ENCODE results near the gene MAD1L1.

MAD1L1 gene

GRCh38 chr7:2241580-2242540 lies 9.1 kb upstream of the MAD1L1 start, which contains the start of the genes MRM2 and NUDT1:
Gene MRM2, minus strand, starts transcription at chr7:2242205. Its CDS starts 36 bp downstream, at chr7:2242169.
Gene NUDT1, plus strand, starts transcription at chr7:2242226. Its CDS starts 2,349 bp downstream, at chr7:2244575.
- peak; percentile 63 for DNase-seq

- no peak for DNase-seq
These were observed 6.5 kb upstream of the MAD1L1 start for GRCh38 chr7:2239242-2239641.

GRCh38 chr7:2237109-2237602 lies 4.4 kb upstream of the MAD1L1 start:
- DNase-seq, result no peak

- no peak for DNase-seq
These were observed 1.2 kb upstream of the MAD1L1 start for GRCh38 chr7:2233926-2234325.

- no peak for DNase-seq
These were observed 566 bp downstream of the MAD1L1 start for GRCh38 chr7:2231992-2232765.

GRCh38 chr7:2230882-2231281 lies 1.9 kb downstream of the MAD1L1 start:
- no peak for DNase-seq

- DNase-seq, result no peak
These were observed 2.5 kb downstream of the MAD1L1 start for GRCh38 chr7:2230226-2230625.

- DNase-seq, result no peak
These were observed 3.3 kb downstream of the MAD1L1 start for GRCh38 chr7:2229467-2229866.

GRCh38 chr7:2228921-2229320 lies 3.8 kb downstream of the MAD1L1 start:
- DNase-seq, result no peak

GRCh38 chr7:2227699-2228098 lies 5.0 kb downstream of the MAD1L1 start:
- no peak for DNase-seq

GRCh38 chr7:2225830-2226229 lies 6.9 kb downstream of the MAD1L1 start:
- DNase-seq, result no peak

GRCh38 chr7:2225336-2225735 lies 7.4 kb downstream of the MAD1L1 start:
- no peak for DNase-seq

- DNase-seq, result no peak
These were observed 7.8 kb downstream of the MAD1L1 start for GRCh38 chr7:2224934-2225333.

GRCh38 chr7:2224491-2224928 lies 8.2 kb downstream of the MAD1L1 start:
- no peak for DNase-seq

- no peak for DNase-seq
These were observed 9.4 kb downstream of the MAD1L1 start for GRCh38 chr7:2223321-2223720.

- DNase-seq, result no peak
These were observed 10.2 kb downstream of the MAD1L1 start for GRCh38 chr7:2222516-2222915.

- DNase-seq, result no peak
These were observed 11.8 kb downstream of the MAD1L1 start for GRCh38 chr7:2220954-2221353.

- no peak for DNase-seq
These were observed 12.2 kb downstream of the MAD1L1 start for GRCh38 chr7:2220506-2220905.

GRCh38 chr7:2220030-2220429 lies 12.7 kb downstream of the MAD1L1 start:
- DNase-seq, result no peak

- no peak for DNase-seq
These were observed 13.1 kb downstream of the MAD1L1 start for GRCh38 chr7:2219606-2220005.

- no peak for DNase-seq
These were observed 13.6 kb downstream of the MAD1L1 start for GRCh38 chr7:2219136-2219535.

GRCh38 chr7:2218444-2218785 lies 14.3 kb downstream of the MAD1L1 start:
- DNase-seq, result no peak

- DNase-seq, result no peak
These were observed 14.9 kb downstream of the MAD1L1 start for GRCh38 chr7:2217716-2218443.

Measured in T1000 (cell line).